ENCODE results near the gene IP6K3.

Gene IP6K3

DNA sequence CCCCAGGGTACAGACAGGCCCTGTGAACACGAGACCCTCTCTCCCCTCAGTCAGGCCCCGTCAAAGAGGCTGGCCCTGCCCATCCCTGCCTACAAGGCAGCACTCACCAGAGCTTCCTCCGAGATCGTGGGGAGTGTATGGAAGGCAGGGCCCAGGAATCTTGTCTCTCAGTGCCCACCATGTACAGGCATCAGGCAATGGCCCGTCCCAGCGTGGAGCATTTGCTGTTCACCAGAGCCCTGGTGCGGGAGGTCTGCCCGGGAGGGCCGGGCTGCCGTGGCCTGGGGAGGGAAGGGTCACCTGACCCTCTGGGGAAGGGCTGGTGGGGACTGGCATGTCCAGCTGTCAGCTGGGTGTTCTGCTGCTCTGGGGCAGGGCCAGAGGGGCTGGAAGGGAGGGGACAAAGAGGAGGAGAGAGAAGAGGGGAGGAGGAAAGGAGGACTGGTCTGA lies at the start of gene IP6K3:
Gene IP6K3 (minus strand): TSS at position 255 of the 450 bp plus-strand sequence. CDS start 11,429 bp downstream, outside the sequence.
- no peak for DNase-seq

DNA sequence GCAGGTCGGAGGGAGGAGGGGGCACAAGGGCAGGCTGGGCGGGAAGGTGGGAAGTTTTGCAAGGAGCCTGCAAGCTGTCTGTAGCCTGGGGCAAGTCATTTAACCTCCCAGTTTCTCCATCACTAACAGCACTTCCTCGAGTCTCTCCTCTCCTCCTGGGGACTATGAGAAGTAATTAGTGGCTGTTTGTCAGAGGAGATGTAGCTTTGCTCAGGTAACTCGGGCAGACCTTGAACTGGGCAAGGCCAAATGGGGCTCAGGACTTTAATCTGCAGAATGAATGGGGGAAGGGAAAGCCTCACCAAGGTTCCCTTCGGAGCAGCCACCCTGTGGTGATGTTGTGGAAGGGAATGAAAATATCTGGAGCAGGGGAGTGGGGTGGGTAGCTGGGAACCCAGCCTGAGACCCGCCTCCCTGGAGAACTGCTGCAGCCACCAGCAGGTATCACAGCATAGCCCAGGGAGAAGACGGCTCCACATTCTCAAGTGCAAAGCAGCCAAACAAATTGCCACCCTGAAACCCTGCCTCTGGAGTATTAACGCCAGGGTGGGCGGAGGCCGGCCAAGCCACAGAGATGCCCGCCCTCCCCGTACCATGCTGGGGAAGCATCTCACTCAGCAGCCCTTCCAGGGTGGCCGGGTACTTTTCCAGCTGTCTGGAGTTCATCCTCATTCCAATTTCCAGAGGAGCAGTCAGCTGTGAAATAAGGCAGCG lies 48.4 kb upstream of the IP6K3 start:
- DNase-seq: no peak

GRCh38 chr6:33792981-33793380 lies 46.3 kb upstream of the IP6K3 start:
- no peak for DNase-seq

- no peak for DNase-seq
Measured at GRCh38 chr6:33791620-33792019, 44.9 kb upstream of the IP6K3 start.

- no peak for DNase-seq
Measured at GRCh38 chr6:33790910-33791309, 44.2 kb upstream of the IP6K3 start.

DNA sequence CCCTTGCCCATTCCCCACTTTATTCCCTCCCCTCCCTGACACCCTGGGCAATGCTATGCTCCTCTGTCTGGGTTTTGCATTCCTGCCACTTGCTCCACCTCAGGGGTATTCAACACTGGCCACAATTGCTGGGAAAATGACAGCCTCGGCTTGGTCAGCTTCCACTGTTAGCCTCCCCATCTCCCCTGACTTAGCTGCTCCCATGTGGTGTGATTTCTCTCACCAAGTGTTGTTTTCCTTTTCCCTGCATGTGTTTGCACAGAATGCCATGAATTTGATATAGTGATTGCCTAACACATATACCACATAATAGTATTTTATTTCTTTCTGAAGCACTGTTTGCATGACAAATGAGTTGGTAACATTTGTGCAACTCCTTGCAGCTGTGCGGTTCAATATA lies 43.7 kb upstream of the IP6K3 start:
- no peak for DNase-seq

- DNase-seq: no peak
Measured at GRCh38 chr6:33789550-33789895, 42.8 kb upstream of the IP6K3 start.

DNA sequence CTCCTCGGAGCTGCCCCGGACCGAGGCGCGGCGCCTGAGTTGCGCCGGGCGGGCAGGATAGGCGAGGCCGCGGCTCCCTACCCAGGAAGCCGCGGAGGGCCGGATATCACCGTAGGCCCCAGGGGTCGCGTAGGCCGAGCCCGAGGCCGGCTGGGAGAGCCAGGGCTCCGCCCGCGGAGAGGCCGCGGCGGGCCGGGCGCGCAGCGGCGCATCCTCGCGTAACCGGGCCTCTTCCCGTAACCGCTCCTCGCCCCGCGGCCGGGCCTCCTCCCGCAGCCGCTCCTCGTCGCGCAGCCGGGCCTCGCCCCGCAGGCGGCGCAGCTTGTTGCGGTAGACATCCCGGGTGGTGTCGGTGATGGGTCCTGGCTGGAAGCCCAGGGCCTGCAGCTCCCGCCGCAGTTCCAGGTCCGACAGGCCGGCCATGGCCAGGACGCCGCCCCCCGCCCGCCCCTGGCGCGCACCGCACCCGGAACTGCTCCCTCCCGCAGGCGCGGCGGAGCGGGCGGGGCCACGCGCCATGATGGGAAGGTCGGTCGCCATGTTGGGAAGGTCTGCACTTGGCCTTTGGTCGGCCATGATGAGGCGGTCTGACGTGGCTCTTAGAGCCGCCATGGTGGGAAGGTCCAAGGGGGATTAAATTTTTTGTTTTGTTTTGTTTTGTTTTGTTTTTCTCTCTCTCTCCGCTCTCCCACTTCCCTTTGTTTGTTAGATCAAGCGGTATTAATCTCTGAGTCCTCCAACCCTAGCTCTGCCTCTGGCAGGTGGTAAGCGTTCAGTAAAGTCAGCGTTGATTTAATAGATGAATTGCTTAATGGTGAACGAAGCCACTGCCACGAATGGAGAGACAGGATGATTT lies 42.2 kb upstream of the IP6K3 start, which contains the start of gene LEMD2:
Gene LEMD2 (minus strand): TSS at position 437 of the 856 bp plus-strand sequence. CDS start 14 bp downstream, at position 423.
- DNase-seq: peak; percentile 72

- no peak for DNase-seq
Measured at GRCh38 chr6:33787954-33788693, 41.4 kb upstream of the IP6K3 start.

DNA sequence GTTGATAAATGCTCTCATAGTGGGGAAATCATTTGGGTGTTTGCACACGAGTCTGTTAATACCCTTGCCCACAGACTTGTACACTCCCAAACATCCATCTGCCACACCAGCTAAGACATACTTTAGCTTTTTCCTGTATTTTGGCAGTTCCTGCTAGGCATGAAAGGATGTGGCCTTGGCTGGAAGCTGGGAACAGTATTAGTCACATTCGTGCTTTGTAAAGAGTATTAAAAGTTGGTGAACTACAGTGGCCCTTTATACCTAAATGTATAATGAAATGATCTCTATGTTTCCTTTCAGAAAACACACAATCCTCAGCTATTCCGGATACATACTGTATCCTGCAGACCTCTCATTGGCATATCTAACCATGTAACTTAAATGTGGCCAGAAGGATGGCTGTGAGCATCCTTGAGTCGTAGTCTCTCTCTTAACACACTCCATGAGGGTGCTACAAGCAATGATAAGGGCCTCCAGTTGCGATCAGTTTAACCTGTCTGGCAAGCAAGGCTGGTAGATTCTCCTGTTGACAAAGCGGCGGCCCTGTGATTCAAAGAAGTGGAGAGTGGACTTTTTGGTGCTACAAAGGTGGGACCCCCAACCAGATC lies 40.7 kb upstream of the IP6K3 start:
- no peak for DNase-seq

- no peak for DNase-seq
Measured at GRCh38 chr6:33786736-33787135, 40.0 kb upstream of the IP6K3 start.

DNA sequence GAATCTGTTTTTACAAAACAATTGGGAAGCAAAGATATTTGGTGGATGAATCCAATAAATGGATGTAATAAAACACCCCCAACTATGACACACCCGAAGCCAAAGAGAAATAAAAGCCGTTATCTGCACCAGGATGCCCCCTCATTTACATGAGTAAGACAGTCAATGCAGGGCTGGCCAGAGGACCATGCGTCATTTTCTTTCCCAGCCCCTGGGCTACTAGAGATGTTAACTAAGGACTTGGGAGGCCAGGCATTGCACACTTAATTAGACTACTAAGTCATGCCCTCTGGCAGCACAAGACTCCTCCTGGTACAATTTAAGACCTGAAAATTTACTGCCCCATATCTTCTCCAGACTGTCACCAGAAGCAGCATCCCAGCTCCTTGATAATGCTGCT lies 39.1 kb upstream of the IP6K3 start:
- no peak for DNase-seq

DNA sequence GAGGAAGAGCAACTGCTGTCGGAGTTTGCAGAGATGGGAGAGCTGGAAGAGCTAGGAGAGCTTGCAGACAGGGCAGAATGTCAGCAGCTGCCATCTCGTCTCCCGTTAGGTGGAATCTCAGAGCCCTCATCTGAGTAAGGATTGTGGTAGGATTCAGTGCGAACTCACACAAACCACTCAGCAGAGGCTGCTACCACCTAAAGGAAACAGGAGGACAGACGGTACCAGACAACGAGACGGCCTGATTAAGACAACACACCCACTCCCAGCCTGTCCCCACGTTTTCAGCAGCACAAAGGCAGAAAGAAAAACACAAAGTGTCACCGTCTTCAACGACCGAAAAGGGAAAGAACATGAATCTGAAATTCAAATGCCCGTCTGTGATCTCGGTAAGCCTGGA lies 38.1 kb upstream of the IP6K3 start:
- no peak for DNase-seq

GRCh38 chr6:33783781-33784520 lies 37.2 kb upstream of the IP6K3 start:
- DNase-seq: no peak

DNA sequence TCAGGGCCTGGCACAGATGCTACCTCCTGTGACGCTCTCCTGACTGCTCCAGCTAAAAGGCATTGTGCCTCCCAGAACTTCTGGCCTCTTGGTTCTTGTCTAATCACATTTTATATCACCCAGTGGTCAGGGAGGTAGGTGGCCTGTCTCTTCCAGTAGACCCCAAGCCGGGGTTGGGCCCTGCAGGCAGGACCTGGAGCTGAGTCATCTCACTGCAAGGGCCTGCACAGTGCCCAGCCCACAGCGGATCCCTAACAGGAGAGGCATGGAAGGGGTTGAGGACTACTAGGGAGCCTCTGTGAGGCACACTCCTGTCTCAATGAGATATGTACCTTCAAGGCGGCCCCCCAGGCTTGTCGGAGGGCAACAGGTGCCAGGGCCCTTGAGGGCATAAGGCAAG lies 35.9 kb upstream of the IP6K3 start:
- DNase-seq: no peak

DNA sequence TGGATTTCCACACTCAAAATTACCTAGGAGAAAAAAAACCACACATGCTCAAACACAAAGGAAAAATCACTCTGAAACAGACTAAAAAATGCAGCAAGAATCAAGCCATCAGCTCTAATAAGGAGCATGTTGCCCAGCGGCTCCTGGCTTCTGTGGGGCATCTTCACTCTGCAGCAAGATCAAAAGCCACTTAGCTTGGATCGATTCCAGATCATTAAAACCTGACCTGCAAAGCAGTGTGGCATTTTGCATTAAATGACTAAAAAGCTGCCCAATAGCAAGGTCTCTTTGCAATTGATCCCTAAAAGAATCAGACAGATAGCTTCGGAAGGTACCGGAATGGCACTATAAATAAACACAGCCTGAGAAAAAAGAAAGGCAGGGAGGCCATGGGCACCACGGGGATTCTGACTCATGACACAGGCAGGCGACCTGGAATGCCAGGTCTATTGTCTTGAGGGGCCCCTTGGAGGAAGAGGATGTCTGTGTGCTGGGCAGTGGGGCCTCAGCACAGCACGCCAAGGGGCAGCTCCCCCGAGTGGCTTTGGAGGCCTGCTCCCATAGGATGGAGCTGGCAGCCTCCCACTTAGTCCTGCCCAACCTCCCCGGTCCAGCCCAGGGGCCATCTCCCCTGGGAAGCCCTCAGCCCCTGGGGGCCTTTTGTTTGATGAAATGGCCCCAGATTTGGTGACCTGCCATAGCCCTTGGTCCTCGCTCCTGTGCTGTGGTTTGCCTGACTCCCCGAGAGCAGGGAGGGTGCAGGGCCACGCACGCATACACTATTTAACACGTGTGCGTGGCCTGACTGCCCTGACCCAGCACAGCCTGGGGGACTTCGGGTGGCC lies 34.6 kb upstream of the IP6K3 start:
- no peak for DNase-seq

DNA sequence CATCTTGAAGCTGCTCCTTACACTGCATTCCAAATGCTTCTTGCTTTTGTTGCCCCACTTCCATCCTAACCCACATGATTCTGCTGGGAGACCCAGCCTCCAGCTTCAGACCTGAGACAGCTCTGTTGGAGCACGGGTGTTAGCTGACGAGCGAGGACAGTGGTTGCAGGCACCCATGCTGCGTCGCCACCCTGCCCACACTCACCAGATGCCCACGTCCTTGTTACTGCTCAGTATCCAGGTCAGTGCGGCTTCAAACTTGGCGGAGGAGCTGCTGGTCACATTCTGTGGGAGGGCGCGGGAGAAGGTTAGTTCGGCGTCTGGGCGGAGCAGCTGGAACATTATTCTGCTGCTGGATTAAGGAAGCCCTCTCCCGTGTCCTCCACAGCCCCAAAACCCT lies 33.2 kb upstream of the IP6K3 start:
- DNase-seq: no peak

GRCh38 chr6:33779290-33779689 lies 32.6 kb upstream of the IP6K3 start:
- no peak for DNase-seq

GRCh38 chr6:33778444-33779121 lies 31.9 kb upstream of the IP6K3 start:
- DNase-seq: no peak

All from NCI-H2081 treated with DMSO at 0.1 percent for 48 hours (cell line).